Astrocyte (in vitro differentiated cells and primary cell): ENCODE data around the gene LPO. TPM values are rescaled to one million over a fixed set of nuclear protein-coding genes. Genes with fewer than 3 reads are reported as not detected.

Experiments used
- DNase-seq: peaks from one replicate; pipeline ENCODE4 v3.0.0-alpha.2; 2010; ENCODE audit warnings: low read depth
- FAIRE-seq: peaks from 2 replicates; lab custom pipeline; 2011; peaks lifted over from hg19 to GRCh38; lab: Jason Lieb, UNC
- H2AFZ ChIP-seq: 2 replicates; pipeline ENCODE4 v1.6.0; 2012; ENCODE audit warnings: low read depth, low read length, inconsistent platforms
- H3K27ac ChIP-seq: 2 replicates; pipeline ENCODE4 v1.5.1; 2011; ENCODE audit warnings: low read depth, low read length, inconsistent platforms
- H3K27me3 ChIP-seq: 2 replicates; pipeline ENCODE4 v1.6.0; 2011; ENCODE audit warnings: low read length, inconsistent platforms; ENCODE audit not compliant: insufficient read depth
- H3K36me3 ChIP-seq: 2 replicates; pipeline ENCODE4 v1.5.1; 2011; ENCODE audit warnings: low read length, inconsistent platforms; ENCODE audit not compliant: insufficient read depth
- H3K4me1 ChIP-seq: 2 replicates; pipeline ENCODE4 v1.5.1; 2011; ENCODE audit warnings: low read length, inconsistent platforms; ENCODE audit not compliant: insufficient read depth
- H3K4me2 ChIP-seq: 2 replicates; pipeline ENCODE4 v1.6.0; 2012; ENCODE audit warnings: low read length, inconsistent platforms
- H3K4me3 ChIP-seq: 2 replicates; pipeline ENCODE4 v1.5.1; 2011; ENCODE audit warnings: low read depth, mild to moderate bottlenecking, low read length, inconsistent platforms; ENCODE audit not compliant: insufficient read depth
- H3K79me2 ChIP-seq: 2 replicates; pipeline ENCODE4 v1.6.0; 2012; ENCODE audit warnings: mild to moderate bottlenecking, low read length, inconsistent platforms; ENCODE audit not compliant: insufficient read depth
- H3K9ac ChIP-seq: 2 replicates; pipeline ENCODE4 v1.6.0; 2012; ENCODE audit warnings: mild to moderate bottlenecking, low read length, inconsistent platforms
- H3K9me3 ChIP-seq: 2 replicates; pipeline ENCODE4 v1.5.1; 2012; ENCODE audit warnings: low read depth, mild to moderate bottlenecking, low read length, inconsistent platforms; ENCODE audit not compliant: insufficient read depth
- H4K20me1 ChIP-seq: 2 replicates; pipeline ENCODE4 v1.6.0; 2012; ENCODE audit warnings: low read length, inconsistent platforms; ENCODE audit not compliant: insufficient read depth
- H3K27ac Mint-ChIP-seq: one replicate; pipeline ENCODE4 v1.8.0; 2021; ENCODE audit warnings: mild to moderate bottlenecking, mixed read lengths; ENCODE audit not compliant: unreplicated experiment
- H3K27me3 Mint-ChIP-seq: one replicate; pipeline ENCODE4 v1.8.0; 2021; ENCODE audit warnings: low read depth, mixed read lengths; ENCODE audit not compliant: unreplicated experiment
- H3K36me3 Mint-ChIP-seq: one replicate; pipeline ENCODE4 v1.8.0; 2021; ENCODE audit warnings: low read depth, mixed read lengths; ENCODE audit not compliant: unreplicated experiment
- H3K4me1 Mint-ChIP-seq: one replicate; pipeline ENCODE4 v1.8.0; 2021; ENCODE audit warnings: low read depth, mixed read lengths; ENCODE audit not compliant: unreplicated experiment
- H3K4me3 Mint-ChIP-seq: one replicate; pipeline ENCODE4 v1.8.0; 2021; ENCODE audit warnings: mild to moderate bottlenecking, moderate library complexity, mixed read lengths; ENCODE audit not compliant: unreplicated experiment
- H3K9me3 Mint-ChIP-seq: one replicate; pipeline ENCODE4 v1.8.0; 2021; ENCODE audit warnings: mild to moderate bottlenecking, mixed read lengths; ENCODE audit not compliant: unreplicated experiment
- EZH2 ChIP-seq: IDR thresholded peaks from 2 replicates; pipeline ENCODE4 v1.6.1; 2012; ENCODE audit warnings: mild to moderate bottlenecking, low read length, inconsistent platforms; ENCODE audit not compliant: insufficient read depth
- total RNA-seq: library from RNA; stranded (reverse); gene quantifications from 2 replicates; pipeline ENCODE4 v1.2.1, GENCODE V29; 2021
- TF ChIP-seq, protein P1 (sequence below): IDR thresholded peaks from 2 replicates; pipeline ENCODE4 v1.5.1; 2011; ENCODE audit warnings: low read depth, mild to moderate bottlenecking, inconsistent platforms, low read length, moderate library complexity; ENCODE audit not compliant: insufficient read depth

The LPO gene
- total RNA-seq, 1 donor from 2014 or later, result not detected

DNA sequence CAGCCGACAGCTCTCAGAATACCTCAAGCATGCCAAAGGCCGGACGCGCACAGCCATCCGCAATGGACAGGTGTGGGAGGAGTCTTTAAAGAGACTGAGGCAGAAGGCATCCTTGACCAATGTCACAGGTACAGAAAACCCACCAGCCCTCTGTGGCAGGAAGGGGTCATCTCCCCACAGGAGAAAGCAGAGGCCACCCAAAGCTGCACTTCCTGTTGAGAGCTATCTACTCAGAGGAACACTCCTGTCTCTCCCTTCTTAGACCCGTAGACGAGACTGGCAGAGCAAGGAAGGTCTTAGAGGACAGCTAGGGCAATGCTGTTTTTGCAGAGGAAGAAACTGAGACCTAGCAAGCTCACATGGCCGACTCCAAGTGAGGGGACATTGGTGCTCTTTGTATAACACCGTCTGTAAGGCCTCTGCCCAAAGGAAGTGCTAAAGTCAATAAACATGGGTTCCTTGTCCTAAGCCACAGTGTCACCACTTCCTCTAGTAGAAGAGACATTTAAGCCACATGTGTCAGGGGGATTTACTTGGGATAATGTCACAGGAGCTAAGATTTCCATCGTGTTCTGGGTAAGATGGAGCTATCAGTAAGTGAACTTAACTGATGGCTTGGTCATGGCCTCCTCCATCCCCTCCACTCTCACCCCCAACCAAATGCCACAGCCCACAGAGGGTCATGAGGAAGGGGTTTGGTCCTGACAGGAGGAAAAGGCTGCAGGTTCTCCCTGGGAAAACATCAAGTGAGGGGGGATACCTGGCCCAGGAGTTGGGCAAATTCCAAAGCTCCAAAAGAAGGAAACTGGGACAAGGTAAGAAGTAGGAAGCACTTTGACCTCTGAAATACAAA, 9.4 kb downstream of the LPO start:
- H3K27me3 Mint-ChIP-seq, result peaks cover 84% of the 10 kb centered on the region
- H3K79me2 ChIP-seq, result no peaks in the 10 kb centered on the region
- no peak overlapping the region for H3K4me3 ChIP-seq
- TF ChIP-seq, protein P1, sequence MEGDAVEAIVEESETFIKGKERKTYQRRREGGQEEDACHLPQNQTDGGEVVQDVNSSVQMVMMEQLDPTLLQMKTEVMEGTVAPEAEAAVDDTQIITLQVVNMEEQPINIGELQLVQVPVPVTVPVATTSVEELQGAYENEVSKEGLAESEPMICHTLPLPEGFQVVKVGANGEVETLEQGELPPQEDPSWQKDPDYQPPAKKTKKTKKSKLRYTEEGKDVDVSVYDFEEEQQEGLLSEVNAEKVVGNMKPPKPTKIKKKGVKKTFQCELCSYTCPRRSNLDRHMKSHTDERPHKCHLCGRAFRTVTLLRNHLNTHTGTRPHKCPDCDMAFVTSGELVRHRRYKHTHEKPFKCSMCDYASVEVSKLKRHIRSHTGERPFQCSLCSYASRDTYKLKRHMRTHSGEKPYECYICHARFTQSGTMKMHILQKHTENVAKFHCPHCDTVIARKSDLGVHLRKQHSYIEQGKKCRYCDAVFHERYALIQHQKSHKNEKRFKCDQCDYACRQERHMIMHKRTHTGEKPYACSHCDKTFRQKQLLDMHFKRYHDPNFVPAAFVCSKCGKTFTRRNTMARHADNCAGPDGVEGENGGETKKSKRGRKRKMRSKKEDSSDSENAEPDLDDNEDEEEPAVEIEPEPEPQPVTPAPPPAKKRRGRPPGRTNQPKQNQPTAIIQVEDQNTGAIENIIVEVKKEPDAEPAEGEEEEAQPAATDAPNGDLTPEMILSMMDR, result no peak
- TF ChIP-seq EZH2, result no peak
- H2AFZ ChIP-seq, result no peak overlapping the region
- H4K20me1 ChIP-seq, result no peaks in the 10 kb centered on the region
- H3K27ac Mint-ChIP-seq, result no peak overlapping the region
- H3K4me1 Mint-ChIP-seq, result no peaks in the 10 kb centered on the region
- H3K9ac ChIP-seq, result no peak overlapping the region
- no peak for FAIRE-seq
- H3K36me3 ChIP-seq, result no peaks in the 10 kb centered on the region
- no peak overlapping the region for H3K4me2 ChIP-seq
- H3K4me1 ChIP-seq, result no peaks in the 10 kb centered on the region
- no peak overlapping the region for H3K4me3 Mint-ChIP-seq
- H3K36me3 Mint-ChIP-seq, result peaks cover 2% of the 10 kb centered on the region
- no peaks in the 10 kb centered on the region for H3K9me3 ChIP-seq
- H3K27me3 ChIP-seq, result peaks cover 43% of the 10 kb centered on the region
- no peak overlapping the region for H3K27ac ChIP-seq
- peaks cover 13% of the 10 kb centered on the region for H3K9me3 Mint-ChIP-seq
- DNase-seq, result no peak

DNA sequence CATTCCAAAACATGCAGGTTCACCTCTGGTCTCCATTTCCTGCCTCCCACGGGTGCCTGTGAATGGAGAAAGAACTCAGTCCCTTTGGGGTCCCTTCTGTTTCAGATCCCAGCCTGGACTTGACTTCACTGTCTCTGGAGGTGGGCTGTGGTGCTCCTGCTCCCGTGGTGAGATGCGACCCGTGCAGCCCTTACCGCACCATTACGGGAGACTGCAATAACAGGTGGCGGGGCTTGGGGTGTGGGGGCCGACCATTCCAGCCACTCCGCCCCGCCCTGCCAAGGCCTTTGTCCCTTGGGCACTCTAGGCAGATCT, 10.5 kb downstream of the LPO start:
- DNase-seq, result no peak
- no peak for FAIRE-seq
- H3K27me3 ChIP-seq, result peaks cover 38% of the 10 kb centered on the region

More for the DNA sequence above, 10.5 kb downstream of the LPO start:
- Mint-ChIP-seq H3K9me3 (peaks cover 8% of the 10 kb centered on the region), H3K27me3 (peaks cover 79% of the 10 kb centered on the region), H3K27ac (no peak overlapping the region), H3K4me1 (no peaks in the 10 kb centered on the region), H3K36me3 (peaks cover 2% of the 10 kb centered on the region), H3K4me3 (no peak overlapping the region)
- Histone ChIP-seq H3K4me3 (no peak overlapping the region), H3K4me1 (no peaks in the 10 kb centered on the region), H3K27ac (no peak overlapping the region), H3K9me3 (no peaks in the 10 kb centered on the region), H4K20me1 (no peaks in the 10 kb centered on the region), H3K79me2 (no peaks in the 10 kb centered on the region), H3K9ac (no peak overlapping the region), H3K4me2 (peak overlapping the region; percentile 92), H2AFZ (peak overlapping the region; percentile 90), H3K36me3 (no peaks in the 10 kb centered on the region)
- TF ChIP-seq, protein P1, result no peak
- TF ChIP-seq EZH2, result no peak
